ENCODE results near the gene SEL1L2.

The SEL1L2 gene

GRCh38 chr20:13819885-13820645, 170.3 kb downstream of the SEL1L2 start:
- in situ Hi-C loops (cut with MboI; ENCODE audit: low sequenced_read_pairs) = no loop called here

DNA sequence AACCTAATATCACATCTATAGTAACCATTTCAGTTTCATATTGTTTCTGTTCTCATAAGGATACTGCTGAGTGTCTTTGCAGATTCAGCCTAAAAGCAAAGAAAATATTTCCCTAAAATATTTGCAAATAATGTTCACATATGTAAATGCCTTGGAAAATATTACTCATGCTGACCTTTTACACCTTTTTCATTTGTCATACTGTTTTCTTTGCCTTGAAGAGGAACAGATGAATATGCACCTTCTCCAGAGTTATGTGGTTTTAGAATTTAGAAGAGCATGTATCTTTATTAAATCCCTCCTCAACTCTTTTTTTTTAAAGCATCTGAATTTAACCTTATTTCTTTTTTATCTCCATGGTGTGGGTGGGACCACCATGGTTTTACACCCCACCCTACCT, 173.1 kb downstream of the SEL1L2 start:
- in situ Hi-C loops (cut with MboI; ENCODE audit: low sequenced_read_pairs) = no loop called here

GRCh38 chr20:13816757-13817156, 173.7 kb downstream of the SEL1L2 start:
- in situ Hi-C loops (cut with MboI; ENCODE audit: low sequenced_read_pairs) = no loop called here

DNA sequence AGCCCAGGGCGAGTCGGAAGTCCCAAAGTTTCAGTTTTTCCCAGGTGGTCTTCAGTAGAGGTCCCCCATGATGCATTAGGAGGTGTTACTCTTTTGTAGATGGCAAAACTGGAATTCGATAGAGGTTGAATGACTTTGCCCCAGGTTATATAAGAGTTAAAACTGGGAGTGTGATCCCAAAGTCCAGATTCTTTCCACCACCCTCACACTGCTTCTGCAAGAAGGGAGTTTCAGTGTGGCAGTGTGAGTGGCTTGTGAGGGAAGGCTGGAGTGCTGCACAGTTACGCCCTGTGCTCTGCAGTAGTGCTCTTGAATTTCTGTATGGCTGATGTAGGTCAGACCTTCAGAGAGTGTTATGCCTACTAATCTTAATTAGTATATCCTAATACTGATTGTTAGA, 175.7 kb downstream of the SEL1L2 start:
- in situ Hi-C loops (cut with MboI; ENCODE audit: low sequenced_read_pairs) = no loop called here

DNA sequence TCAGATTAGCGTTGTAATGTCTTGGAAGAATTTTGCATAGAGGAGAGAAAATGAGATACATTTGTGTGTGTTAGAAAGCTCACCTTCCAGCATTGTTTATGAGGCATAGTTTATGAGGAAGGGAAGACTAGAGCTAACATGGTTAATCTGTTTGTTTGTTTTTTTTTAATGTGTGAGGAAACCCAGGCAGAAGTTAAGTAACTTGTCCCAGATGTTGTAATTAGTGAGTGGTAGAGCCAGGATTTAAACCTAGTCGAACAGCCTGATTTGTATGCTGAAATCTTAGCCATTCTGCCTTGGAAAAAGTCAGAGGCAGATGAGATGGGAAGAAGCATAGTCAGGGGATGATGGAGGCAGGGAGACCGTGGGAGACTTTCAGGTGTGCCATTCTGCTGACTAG, 176.5 kb downstream of the SEL1L2 start:
- in situ Hi-C loops (cut with MboI; ENCODE audit: low sequenced_read_pairs) = no loop called here

DNA sequence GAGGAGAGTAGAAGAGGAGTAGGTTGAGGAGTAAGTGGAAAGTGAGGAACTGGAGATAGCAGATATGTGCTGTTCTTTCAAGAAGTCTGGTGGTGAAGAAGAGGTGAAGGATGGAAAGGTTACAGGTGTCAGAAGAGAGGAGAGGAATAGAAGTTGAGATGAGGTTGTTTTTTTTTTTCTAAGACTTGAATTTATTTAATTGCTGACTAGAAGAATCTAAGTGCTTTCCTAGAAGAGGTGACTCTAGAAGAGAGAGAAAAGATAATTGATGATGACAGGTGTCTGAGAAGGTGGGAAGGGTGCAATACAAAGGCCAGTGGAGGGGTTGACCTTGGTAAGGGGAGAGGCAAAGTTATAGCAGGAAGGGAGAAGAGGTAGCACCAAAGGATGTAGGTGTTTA, 180.0 kb downstream of the SEL1L2 start:
- in situ Hi-C loops (cut with MboI; ENCODE audit: low sequenced_read_pairs) = no loop called here

DNA sequence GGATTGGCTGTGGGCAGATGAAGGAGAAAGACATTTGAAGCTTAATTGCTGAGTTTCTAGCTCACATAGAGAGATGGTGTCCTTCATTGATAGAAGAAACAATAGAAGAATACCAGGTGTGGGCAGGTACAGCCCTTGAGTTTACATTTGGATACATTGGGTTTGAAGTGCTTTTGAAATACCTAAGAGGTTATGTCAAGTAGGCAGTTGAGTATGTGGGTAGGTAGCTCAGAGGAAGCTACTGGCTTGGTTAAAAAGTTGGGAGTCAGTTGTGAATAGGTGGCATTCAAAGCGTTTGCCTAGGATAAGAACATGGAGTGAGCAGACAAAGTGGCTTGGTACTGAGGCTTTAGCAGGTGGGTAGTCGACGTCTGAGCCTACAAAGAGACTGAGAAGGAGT, 180.6 kb downstream of the SEL1L2 start:
- in situ Hi-C loops (cut with MboI; ENCODE audit: low sequenced_read_pairs) = no loop called here

DNA sequence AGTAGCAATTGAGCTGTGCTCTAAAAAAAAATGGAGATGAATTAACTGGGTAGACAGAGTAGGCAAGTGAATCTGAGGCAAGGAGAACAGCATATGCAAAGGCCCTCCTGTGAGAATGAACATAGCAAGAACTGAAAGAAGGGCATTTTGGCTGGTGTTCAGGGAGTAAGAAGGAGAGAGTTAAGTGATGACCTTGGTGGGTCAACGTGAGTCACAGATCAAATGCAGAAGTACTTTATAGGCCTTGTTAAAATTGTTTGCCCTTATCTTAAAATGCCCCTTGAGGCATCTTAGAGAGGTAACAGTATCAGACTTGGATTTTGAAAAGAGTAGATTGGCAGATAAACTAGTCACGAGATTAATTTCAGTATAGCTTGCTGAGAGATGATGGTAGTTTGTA, 181.0 kb downstream of the SEL1L2 start:
- in situ Hi-C loops (cut with MboI; ENCODE audit: low sequenced_read_pairs) = no loop called here

DNA sequence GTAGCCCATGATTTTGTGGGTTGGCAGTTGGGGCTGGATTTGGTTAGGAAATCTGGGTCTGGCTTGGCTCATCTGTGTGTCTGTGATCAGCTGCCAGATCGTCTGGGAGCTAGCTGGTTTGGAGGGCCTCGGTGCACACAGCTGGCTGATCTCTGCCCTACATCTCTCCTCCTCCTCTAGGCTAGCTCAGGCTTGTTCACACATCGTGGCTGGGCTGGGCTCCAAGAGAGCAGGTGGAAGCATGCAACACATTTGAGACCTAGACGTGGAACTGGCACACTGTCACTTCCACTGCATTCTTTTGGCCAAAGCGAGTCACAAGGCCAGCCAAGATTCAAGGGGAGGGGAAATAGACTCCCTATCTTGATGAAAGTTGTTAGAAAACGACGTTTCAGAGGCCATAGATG, 189.7 kb downstream of the SEL1L2 start:
- in situ Hi-C loops (cut with MboI; ENCODE audit: low sequenced_read_pairs) = no loop called here

DNA sequence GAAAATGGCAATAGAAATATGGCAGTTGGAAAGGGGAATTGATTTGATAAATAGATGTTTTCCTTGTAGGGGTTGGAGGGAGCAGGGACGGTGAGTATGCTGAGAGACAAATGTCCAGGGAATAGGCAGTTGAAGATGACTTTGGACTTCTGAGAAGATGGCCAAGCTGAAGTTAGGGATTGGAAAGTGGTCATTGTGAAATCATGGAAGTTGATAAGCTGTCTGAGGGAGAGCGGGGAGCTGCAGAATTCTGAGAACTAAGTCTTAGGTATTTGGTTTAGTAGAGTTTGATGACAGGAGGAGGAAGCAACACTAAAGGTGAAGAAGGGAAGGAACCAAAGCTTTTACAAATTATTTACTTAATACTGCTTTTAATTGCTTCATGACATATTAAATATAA, 190.4 kb downstream of the SEL1L2 start:
- in situ Hi-C loops (cut with MboI; ENCODE audit: low sequenced_read_pairs) = no loop called here

All from hTERT RPE-1 (cell line).